DMS79 (cell line): ENCODE measurements around the gene RAB9B.

ENCODE experiments used
- DNase-seq: peaks from one replicate; lab custom pipeline; 2025; lab: John Stamatoyannopoulos, UW

The RAB9B gene

DNA sequence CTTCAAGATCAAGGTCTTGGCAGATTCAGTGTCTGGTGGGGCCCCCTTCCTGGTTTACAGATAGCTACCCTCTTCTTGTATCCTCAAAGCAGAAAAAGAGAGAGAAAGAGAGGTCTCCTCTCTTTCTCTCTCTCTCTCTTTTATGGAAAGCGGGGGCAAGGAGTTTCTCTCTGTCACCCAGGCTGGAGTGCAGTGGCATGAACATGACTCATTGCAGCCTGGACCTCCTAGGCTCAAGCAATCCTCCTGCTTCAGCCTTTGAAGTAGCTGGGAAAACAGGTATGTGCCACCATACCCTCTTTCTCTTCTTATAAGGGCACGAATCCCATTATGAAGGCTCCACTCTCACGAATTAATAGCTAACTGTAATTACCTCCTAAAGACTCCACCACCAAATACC is 20.2 kb downstream of the RAB9B start:
- DNase-seq: no peak

DNA sequence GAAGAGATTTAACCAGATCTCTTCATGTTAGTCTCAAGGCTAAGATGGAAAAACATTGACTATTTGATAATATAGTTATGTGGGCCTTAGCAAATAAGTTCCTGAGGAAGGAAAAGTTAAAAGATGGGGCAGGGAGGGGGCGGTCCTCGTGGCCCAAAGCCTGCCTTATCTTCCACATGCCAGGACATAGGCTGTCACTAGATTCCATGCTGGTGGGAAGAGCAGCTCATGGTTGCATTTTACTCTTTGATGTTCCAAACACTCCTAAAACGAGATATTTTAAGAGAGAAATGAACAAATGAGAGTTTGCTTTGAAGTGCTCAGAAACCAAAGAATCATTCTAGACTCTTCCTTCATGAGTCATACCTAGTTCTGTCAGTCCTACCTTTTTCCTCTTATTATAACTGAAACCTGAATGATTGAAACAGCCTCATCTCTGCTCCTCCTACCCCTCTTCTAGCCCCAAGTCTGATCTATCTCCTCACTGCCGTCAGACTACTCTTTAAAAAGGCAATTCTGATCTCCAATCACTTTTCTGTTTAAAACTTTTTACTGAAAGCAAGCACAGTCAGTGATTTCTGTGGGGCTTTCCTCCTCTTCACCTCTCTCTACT is 25.1 kb downstream of the RAB9B start:
- DNase-seq: no peak

DNA sequence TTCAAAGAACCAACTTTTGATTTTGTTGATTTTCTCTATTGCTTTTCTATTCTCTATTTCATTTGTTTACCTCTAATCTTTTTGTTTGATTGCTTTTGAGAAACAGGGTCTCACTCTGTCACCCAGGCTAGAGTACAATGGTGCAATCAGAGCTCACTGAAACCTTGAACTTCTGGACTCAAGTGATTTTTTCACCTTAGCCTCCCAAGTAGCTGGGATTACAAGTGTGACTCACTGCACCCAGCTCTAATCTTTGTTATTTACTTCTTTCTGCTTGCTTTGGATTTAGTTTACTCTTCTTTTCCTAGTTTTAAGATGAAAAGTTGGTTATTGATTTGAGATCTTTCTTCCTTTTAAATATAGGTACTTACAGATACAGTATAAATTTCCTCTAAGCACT is 26.2 kb downstream of the RAB9B start:
- no peak for DNase-seq

DNA sequence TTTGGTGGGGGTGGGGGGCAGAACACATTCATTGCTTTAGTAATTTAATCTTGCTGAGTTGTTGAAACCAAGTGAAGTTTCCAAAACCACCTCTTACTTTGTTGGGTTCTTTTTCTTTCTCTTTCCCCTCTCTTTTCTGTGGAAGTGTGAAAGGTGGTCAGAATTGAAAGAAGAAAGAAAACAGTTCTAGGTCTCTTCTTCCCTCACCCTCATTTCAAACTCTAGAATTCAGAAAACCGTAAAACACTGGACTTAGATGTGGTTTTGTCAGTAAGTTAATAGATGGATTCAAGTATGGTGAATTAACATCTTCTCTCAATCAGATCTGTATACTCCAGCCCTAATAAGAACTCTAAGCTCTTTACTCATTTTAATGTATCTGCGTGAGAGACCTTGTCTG is 31.7 kb downstream of the RAB9B start:
- no peak for DNase-seq

DNA sequence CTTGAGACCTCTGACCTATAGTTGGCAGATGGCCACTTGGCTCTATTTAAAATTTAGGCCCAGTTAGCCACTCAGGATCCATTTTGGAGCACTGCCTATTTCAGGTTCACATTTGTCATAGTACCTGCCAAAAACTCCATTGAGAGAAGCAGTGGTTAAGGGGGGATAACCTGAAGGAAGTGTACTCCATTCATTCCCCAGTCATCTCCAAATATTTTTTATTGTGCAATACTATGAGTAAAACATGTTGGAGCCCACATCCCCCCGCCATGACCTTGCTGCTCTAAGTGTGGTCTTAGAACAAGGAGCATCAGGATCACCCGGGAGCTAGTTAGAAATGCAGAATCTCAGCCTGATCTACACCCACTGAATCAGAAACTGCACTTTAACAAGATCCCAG is 34.4 kb downstream of the RAB9B start:
- no peak for DNase-seq

DNA sequence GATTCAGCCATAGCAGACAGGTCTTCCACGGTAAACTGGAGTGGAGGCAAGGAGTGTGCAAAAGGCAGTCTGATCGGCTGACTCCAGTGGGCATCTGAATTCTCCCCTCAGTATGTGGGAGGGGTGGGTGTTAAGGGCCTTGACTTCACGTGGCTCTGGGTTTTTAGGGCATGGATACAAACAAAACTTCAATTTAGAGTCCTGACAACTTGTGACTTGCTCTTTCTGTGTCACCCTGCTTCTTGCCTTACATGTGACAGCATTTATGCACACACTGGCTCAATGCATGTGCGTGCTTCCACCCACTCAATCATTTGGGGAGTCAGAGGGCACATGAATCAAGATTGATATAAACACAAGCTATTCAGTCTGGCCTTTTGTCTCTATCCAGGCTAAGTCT is 37.9 kb downstream of the RAB9B start:
- DNase-seq: no peak

DNA sequence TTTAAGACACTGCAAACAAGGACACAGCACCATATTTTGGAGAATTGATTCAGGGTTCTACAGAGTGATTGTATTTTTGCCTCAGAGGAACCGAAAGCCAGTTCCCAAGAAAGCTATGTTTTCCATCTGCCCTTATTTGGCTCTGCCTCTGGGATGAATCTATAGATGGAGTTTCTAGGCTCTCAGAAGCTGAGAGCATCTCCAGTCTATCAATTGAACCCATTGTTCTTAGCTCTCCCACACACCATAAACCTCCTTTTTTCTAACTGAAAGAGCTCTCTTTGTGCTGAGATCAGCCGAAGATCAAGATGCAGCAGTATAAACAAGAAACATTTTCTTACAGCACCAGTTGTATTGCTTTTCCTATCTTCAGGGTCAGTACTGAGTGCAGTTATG is 38.5 kb downstream of the RAB9B start:
- DNase-seq: no peak

DNA sequence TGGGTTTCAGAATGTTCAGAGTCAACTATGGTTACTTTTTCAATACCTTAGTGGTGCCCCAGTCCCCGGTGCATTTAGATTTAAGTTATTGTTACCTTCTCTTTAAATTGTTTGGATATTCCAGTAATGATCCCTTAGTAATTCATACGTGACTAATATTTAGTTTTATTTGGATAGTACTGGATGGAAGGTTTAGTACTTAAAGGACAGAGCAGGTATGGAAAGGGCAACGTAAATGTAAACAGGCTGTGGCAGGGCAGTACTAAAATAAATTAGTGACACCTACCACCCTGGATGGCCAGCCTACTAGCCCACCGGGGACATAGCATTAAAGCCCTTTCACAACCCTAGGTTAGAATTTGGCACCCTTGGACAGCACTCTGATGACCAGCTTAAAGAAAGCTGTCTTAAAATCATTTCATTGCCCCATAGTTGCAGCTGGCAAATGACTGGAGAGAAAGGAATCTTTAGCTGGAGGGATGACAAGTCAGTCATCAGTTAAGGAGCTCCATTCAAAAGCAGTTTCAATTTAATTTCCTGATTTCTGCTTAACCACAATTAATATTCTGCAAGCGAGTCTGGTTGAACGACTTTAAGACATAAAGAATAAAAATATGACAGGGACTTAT is 39.0 kb downstream of the RAB9B start:
- no peak for DNase-seq

DNA sequence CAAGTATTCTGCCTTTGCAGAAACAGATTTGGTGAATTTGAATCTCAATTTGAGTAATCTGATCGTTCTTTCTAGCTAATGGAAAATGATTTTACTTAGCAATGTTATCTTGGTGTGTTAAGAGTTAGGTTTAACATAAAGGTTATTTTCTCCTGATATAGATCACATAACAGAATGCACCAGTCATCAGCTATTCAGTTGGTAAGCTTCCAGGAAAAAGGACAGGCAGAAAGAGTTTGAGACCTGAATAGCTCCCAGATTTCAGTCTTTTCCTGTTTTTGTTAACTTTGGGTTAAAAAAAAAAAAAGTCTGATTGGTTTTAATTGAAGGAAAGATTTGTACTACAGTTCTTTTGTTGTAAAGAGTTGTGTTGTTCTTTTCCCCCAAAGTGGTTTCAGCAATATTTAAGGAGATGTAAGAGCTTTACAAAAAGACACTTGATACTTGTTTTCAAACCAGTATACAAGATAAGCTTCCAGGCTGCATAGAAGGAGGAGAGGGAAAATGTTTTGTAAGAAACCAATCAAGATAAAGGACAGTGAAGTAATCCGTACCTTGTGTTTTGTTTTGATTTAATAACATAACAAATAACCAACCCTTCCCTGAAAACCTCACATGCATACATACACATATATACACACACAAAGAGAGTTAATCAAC is 40.1 kb downstream of the RAB9B start:
- DNase-seq: no peak

DNA sequence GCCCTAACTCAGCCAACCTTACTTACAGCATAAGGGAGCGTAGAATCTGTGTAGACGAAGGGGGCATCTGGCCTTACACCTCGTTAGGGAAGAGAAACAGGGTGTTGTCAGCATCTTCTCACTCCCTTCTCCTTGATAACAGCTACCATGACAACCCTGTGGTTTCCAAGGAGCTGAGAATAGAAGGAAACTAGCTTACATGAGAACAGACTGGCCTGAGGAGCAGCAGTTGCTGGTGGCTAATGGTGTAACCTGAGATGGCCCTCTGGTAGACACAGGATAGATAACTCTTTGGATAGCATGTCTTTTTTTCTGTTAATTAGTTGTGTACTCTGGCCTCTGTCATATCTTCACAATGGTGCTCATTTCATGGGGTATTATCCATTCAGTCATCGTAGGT is 40.8 kb downstream of the RAB9B start:
- no peak for DNase-seq

DNA sequence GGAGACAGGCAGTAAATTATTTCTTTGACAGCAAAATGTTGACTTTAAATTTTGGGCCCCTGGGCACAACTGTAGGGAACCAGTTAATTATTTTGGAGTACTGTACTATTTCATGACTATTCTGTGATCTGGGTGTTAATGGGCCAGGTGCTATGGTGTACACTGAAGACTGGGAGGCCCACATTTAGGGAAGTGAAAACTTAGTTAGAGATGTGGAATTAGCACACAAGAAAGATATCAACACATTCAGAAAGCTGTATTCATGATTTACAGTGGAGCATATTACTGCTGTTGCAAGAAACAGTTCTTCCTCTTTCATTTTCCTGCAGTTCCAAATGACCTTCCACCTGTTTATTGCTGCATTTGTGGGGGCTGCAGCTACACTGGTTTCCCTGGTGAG is 43.1 kb downstream of the RAB9B start:
- DNase-seq: no peak

DNA sequence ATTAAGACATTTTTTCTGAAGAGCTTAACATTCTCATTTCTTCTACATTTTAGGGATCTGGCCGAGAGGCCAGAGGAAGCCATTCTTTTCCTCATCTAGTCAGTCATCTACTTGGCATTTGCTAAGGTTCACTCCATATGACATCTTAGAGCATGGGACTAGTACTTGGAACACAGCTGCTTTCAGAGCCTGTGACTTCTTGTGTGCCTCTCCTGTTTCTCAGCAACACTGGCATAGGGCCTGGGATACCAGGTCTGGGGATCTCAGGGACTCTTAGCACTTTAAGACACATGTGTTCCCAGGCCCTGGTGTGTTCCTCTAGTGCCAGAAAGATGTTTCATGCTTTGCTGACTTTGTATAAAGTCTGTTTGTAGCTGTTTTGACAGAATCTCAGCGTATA is 48.1 kb downstream of the RAB9B start:
- DNase-seq: peak; percentile 1

DNA sequence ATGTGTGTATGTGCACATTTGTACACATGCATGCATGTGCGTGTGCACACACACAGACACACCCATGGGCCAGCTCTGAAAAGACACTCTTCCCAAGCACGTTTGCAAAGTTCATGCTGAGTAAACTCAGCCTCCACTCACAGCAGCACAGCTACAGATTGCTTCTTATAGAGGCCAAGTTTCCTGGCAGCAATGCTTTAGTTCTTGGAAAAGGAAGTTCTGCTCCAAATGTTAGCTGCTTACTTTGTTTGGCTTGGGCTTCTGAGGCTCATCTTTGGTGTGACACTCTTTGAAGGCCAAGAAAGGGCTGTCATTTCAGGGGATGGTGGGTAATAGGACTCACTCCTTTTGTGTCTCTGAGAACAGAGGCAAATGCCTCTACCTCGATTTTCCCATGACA is 48.9 kb downstream of the RAB9B start:
- no peak for DNase-seq

DNA sequence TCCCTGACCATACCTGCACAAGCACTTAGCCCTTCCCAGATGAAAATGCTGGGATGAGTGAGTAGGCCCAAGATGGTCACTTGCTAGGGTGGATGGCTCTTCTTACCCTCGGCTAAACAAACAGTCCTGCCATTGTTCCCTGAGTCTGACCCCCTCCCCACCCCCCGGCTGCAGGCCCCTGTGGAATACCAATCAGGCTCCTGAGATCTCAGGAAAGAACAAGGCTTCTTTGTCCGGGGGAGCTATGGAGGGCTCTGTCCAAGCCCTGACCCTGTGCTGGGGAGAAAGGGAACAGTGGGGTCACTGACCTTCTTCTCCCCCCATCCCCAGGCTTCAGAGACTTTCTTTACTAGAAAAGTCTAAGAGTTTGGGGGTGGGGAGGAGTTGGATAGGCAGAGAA is 49.4 kb downstream of the RAB9B start:
- DNase-seq: no peak

DNA sequence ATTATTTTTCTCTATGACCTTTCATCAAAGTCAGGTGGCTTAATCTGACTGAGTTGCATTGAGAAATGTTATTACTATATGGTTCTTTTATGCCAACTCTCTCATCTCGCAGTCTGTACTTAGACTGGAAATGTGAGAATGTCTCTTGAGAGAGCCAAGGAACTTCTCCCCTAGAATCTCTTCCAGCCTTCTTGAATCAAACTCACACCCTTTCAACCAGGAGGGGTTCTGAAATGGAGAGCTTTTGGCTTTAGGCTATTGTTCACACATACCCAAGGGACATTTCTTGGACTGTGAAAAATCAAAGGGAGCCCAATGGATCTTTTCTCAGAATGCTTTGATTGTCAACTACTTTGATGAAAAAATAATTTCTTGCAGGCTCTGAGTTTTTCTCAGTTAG is 50.4 kb downstream of the RAB9B start:
- no peak for DNase-seq

DNA sequence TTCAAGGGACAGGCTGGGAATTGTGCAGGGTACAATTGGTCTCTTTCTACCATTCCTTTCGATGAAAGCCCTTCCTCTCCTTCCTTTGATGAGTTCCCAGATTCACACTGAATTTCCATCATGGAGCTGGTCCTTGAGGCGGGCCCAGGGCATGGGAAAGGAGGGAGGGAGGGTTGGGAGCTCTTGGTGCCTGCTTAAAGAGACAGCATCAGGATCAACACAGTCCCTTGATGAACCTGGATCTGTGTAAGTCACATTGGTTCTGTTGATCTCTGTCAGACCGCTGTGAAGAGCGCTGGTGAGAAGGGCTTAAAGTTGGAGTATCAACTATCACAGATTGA is 51.0 kb downstream of the RAB9B start:
- DNase-seq: no peak

DNA sequence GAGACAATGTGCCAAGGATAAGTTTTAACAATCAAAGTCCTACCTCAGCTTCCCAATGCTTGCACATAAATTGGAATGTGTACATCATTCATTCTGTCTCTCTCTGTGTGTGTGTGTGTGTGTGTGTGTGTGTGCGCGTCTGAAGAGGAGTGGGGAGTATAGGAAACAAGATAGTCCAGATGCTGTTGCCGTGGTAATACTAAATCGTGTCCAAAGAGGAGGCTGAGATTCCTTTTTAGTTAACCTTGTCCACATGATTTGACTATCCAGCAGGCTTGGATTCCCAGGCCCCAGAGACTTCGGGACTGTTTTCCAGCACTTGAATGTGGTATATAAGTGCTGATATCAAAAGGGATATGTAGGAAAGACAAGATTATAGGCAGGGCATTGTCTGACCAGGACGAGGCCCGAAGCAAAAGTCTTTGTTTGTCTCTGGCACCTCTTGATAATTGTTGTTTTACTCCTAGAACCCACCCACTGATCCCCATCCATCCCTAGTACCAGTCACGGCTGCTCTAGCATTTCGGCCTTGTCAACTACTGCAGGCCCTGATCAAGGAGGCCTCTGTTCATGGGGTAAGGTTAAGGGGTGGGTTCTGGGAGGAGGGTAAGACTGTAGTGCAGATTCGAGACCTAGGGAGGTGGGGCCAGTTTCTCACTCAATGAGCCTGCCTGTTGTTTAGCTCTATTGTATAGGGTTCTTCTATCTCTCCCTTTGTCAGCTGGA is 51.6 kb downstream of the RAB9B start:
- DNase-seq: no peak

DNA sequence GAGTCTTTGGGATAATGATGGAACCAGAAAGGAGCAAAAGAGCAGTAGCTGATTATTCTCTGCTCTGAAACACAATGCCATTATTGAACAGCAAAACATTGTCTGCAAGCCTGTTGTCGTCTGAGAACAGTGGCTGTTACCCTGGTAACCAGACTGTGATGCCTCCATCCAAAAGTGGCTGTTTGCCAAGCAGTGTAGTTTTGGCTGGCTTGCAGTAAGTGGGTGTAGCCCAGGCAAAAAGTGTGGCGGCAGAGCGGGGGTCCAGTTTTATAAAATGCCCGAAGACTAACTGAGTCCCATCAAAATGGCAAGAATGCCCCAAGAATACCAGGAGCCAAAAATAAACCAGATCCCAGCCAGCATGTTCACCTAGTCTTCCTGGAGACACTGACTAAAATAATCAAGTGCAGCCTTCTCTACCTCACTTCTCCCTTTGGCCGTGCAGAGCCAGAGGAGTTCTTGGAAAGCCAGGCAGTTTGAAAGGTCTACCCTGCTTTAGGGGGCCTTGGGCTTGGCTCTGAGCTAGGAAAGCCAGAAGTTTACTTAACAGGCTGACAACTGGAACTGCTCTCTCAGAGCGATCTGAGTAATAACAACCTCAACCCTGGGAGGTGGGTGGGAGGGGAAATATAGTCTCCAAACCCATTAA is 52.8 kb downstream of the RAB9B start:
- peak; percentile 49 for DNase-seq

DNA sequence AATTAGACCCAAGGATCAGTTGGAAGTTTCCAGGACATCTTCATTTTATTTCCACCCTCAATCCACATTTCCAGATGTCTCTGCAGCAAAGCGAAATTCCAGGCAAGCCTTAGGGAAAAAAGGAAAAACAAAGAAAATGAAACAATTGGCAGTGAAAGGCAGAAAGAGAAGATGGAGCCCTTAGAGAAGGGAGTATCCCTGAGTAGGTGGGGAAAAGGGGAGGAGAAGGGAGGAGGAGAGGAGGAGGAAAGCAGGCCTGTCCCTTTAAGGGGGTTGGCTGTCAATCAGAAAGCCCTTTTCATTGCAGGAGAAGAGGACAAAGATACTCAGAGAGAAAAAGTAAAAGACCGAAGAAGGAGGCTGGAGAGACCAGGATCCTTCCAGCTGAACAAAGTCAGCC is 55.5 kb downstream of the RAB9B start, which contains the start of gene PLP1:
PLP1 (plus strand) TSS at position 295 of the 400 bp plus-strand sequence. CDS start 156 bp downstream, outside the sequence.
- no peak for DNase-seq

DNA sequence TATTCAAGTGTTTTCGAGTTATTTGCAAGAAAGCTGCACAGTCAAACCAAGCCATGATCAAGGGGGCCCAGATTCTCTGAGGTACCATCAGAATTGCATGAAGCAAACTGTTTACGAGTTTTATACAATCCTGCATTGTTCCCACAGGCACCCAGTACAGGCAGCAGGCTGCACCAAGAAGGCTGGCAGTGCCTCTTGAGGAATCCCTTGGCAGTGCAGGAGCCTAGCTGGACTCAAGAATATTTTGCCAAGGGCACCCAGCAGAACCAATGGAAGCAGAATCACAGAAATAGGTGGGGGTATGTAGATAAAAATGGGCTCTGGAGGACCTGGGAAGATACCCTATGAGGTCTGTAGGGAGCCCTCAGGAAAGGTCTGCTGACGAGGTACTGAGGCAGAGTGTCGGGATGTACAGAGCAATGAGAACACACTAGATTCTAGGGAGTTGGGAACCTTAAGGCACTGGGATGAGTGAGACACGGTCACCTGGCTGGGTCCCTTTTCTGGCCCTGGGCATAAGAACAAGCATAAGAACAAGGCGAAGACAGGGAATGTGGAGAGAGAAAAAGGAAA is 57.9 kb downstream of the RAB9B start:
- peak; percentile 5 for DNase-seq

DNA sequence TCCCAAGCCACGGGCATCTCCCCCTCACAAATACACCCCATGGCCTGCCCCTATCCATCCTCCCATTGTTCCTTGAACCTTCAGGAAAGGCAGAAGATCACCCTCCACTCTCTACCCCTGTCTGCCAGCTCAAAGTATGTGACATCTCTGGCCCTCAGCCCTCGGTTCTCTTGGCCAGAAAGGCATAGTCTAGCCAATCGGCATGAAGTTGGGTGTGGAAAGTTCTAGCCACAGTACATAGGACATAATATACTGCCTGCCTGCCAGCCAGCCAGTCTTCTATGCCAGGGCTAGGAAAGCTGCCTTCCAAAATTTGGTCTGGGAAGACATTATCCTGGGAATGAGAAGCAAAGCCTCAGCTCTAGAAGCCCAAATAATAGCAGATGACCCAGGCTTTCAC is 58.6 kb downstream of the RAB9B start:
- DNase-seq: no peak
